Heart left ventricle (tissue), 16 donors: ENCODE measurements around the gene DSCAM. TPM values are rescaled to one million over a fixed set of nuclear protein-coding genes. Genes with fewer than 3 reads are reported as not detected.
"Not testable (repeated sequence)": the region's sequence is repeated elsewhere in the genome, so short reads cannot be mapped to it uniquely, and the experiment has no call there.

Experiments
- ATAC-seq, 4 donors: fragments of 200-7000 bp; cut with Tn5 transposase; one replicate each; pipeline ENCODE4 v1.9.1; 2020 to 2022; ENCODE audit warnings: moderate library complexity in 4 of 4, mild to moderate bottlenecking in 3 of 4, moderate number of reproducible peaks in 1 of 4
- DNase-seq, 5 donors: peaks; one replicate each; pipeline ENCODE4 v3.0.0-alpha.2; 2020
- H3K27ac ChIP-seq, 12 donors: fragments of 200-600 bp; sonication (generic) in 4 of 12; one replicate each; pipeline versions ENCODE4 v1.5.0 to v1.8.0; 2016 to 2022; ENCODE audit warnings: mild to moderate bottlenecking in 2 of 12
- H3K27me3 ChIP-seq, 9 donors: fragments of 200-600 bp; sonication (generic) in 2 of 9; one replicate each; pipeline versions ENCODE4 v1.5.1 to v1.8.0; 2016 to 2022; ENCODE audit warnings: mild to moderate bottlenecking in 3 of 9
- H3K36me3 ChIP-seq, 9 donors: fragments of 200-600 bp; sonication (generic) in 2 of 9; one replicate each; pipeline versions ENCODE4 v1.5.0 to v1.8.0; 2018 to 2022; ENCODE audit warnings: mild to moderate bottlenecking in 2 of 9
- H3K4me1 ChIP-seq, 12 donors: fragments of 200-600 bp; sonication (generic) in 4 of 12; one replicate each; pipeline versions ENCODE4 v1.5.0 to v1.8.0; 2016 to 2022; ENCODE audit warnings: mild to moderate bottlenecking in 3 of 12
- H3K4me3 ChIP-seq, 12 donors: fragments of 200-600 bp; sonication (generic) in 4 of 12; one replicate each; pipeline versions ENCODE4 v1.5.0 to v1.8.0; 2017 to 2022; ENCODE audit warnings: mild to moderate bottlenecking in 9 of 12, moderate library complexity in 4 of 12
- H3K9me3 ChIP-seq, 12 donors: fragments of 200-600 bp; sonication (generic) in 4 of 12; one replicate each; pipeline versions ENCODE4 v1.5.0 to v1.8.0; 2016 to 2022; ENCODE audit warnings: mild to moderate bottlenecking in 1 of 12
- POLR2A ChIP-seq, 2 donors: fragments of 450-650 bp; IDR thresholded peaks; one replicate each; pipeline ENCODE4 v1.6.1; 2017; ENCODE audit warnings: antibody characterized with exemption in 2 of 2, mild to moderate bottlenecking in 2 of 2, moderate library complexity in 2 of 2
- WGBS, 4 donors: extraction: QIAGEN DNeasy Blood & Tissue Kit in 2 of 4; methylation state at CpG; one replicate each; pipeline versions ENCODE4 v1.1.5 to v1.1.7; 2013 to 2018; 5-methylcytosine and 5-hydroxymethylcytosine counted together
- intact Hi-C, 10 donors: fragments of 100-400 bp; cut with DNase I; formaldehyde crosslinking; loops; one replicate each; pipeline versions ENCODE4 v1.11.1 to v1.14.2; 2022
- polyA plus RNA-seq, 2 donors: library from polyadenylated mRNA; stranded (reverse); fragments of 200-250 nt; gene quantifications; one replicate each; pipeline ENCODE4 v1.2.3, GENCODE V29; 2013
- total RNA-seq, 9 donors: library from RNA; depleted of rRNA in 2 of 9; stranded (reverse); fragments of >200 nt in 2 of 9; fragmentation: NEBNext Ultra II Directional in 3 of 9; extraction: Animal tissue kit (Norgen Biotek cat#: 25700) in 3 of 9; gene quantifications; one replicate each; pipeline versions ENCODE4 v1.1.0 to v1.2.4, GENCODE V29; 2016 to 2023
- TF ChIP-seq, protein P1 (sequence below), 12 donors: fragments of 200-600 bp; sonication (generic) in 4 of 12; IDR thresholded peaks; one replicate each; pipeline versions ENCODE4 v1.5.0 to v1.8.0; 2018 to 2022; ENCODE audit warnings: antibody characterized with exemption in 12 of 12, mild to moderate bottlenecking in 5 of 12
- donor health status: ischemic (EF 13 %, LVEDD 7.1; RV severe dilation, severe dysfunction).
- donor health status: healthy with polysubstance abuse.
- donor health status: DM: no; HTN: yes; CAD: no.
- donor health status: DM: no; HTN: no; CAD: no.
- donor health status: ischemic (EF 25% LVEDD 6.9; RV normal size, moderate dysfunction).
- donor health status: ischemic (EF 25% LVEDD 5.7; RV mildly dilated, moderate dysfunction).
- donor health status: healthy.
- donor health status: DM: yes; HTN: yes; CAD: no.
- donor health status: ischemic (EF 35%, LVEDD 5.7; RV mildly dilated, moderate dysfunction).
- donor health status: nonischemic (EF 11% LVEDD 7.7; RV severe dilation, severe dysfunction).
- donor health status: DM: yes; HTN: yes; CAD: no.
- donor health status: PGD.
- donor health status: ischemic (EF 29% LVEDD 5.4; RV normal size, mild dysfunction).
- donor health status: nonischemic (EF 23%, LVEDD 6.1; RV moderate dilation, normal function).

DSCAM gene
- total and polyA plus RNA-seq, 11 donors = 0.03 TPM; not detected in 10

DNA sequence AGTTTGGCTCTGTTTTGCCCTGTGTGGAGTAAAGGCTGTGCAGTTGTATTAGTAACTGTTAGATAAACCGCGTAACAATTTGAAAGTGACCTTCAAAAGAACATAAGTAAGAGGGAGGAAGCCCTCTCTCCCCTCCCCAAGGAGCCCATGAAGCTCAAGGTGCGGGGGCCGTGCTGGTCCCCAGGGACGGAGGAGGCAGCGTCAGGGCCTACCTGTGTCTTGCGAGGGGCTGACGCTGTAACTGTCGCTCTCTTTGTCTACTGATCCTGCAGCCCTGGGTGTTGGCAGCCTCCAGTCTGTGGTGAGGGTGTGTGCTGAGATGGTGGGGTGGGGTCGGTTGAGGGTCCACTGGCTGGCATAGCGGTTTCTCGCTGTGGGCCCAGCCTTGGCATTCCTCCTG lies 803.1 kb downstream of the DSCAM start:
- Histone ChIP-seq H3K27me3 (no peaks in the 10 kb centered on the region), H3K36me3 (no peaks in the 10 kb centered on the region), H3K9me3 (no peaks in the 10 kb centered on the region), H3K27ac (no peak overlapping the region), H3K4me3 (no peak overlapping the region), H3K4me1 (no peaks in the 10 kb centered on the region)
- no peak for ATAC-seq
- intact Hi-C loops = loop anchor here in 5 of 10 donors (2.0 to 10.0 kb wide), 3 partner anchors 77 to 259 kb away; no protein-coding TSS in a partner anchor
- WGBS, 4 donors = 95 to 97% (median 95%) methylated on average over 12 of the region's 12 CpGs
- TF ChIP-seq, protein P1, sequence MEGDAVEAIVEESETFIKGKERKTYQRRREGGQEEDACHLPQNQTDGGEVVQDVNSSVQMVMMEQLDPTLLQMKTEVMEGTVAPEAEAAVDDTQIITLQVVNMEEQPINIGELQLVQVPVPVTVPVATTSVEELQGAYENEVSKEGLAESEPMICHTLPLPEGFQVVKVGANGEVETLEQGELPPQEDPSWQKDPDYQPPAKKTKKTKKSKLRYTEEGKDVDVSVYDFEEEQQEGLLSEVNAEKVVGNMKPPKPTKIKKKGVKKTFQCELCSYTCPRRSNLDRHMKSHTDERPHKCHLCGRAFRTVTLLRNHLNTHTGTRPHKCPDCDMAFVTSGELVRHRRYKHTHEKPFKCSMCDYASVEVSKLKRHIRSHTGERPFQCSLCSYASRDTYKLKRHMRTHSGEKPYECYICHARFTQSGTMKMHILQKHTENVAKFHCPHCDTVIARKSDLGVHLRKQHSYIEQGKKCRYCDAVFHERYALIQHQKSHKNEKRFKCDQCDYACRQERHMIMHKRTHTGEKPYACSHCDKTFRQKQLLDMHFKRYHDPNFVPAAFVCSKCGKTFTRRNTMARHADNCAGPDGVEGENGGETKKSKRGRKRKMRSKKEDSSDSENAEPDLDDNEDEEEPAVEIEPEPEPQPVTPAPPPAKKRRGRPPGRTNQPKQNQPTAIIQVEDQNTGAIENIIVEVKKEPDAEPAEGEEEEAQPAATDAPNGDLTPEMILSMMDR (IDR thresholded peaks at IDR 0.05) = peak in 1 of 12 donors; percentile 1
- TF ChIP-seq POLR2A (IDR thresholded peaks at IDR 0.05) = no peak
- DNase-seq = no peak

DNA sequence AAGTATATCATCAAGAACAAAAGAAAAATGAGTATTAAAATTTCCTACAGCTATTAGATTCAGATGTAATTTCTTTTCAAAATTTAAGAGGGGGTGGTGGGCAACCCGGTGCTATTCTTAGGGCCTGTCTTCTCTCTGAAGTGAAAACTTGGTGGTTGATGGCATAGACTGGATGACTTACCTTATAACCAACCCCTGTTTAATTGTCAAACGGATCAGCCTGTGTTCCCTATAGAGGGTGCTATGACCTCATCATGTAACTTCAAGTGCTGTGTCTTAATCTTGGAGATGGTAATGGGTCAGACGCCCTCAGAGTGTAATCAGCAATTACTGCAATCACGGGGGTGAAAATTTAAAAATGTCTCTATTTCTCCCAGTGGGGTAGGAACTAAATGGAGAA lies 803.5 kb downstream of the DSCAM start:
- WGBS, 4 donors = 49 to 50% (median 49%) methylated on average over 4 of the region's 4 CpGs

DNA sequence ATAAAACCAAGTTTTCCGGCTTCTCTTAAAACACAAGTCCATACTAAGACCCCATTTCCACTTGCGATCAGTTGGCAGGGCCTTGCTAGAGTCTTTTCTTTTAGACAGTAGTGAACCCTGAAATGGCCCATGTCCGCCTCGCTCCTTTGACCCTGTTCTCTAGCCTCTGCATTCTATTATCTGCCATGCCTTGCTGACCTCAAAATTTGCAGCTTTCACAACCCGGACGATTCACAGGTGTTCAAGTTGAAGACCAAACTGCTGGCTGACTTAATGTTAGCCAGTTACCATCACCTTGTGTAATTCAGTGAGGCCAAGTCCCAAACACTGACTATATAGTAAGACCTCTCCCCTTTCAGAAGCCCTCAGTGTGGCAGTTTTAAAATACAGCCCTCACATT lies 805.5 kb downstream of the DSCAM start:
- WGBS, 4 donors = 83 to 95% (median 91%) methylated on average over 6 of the region's 6 CpGs
- intact Hi-C loops = loop anchor here in 4 of 10 donors (5.0 to 10.0 kb wide), 2 partner anchors 81 to 257 kb away; no protein-coding TSS in a partner anchor
- DNase-seq (no peak), ATAC-seq (no peak)
- H3K27ac ChIP-seq = no peak overlapping the region
- no peaks in the 10 kb centered on the region for H3K9me3 ChIP-seq
- H3K4me1 ChIP-seq = no peaks in the 10 kb centered on the region
- no peaks in the 10 kb centered on the region for H3K36me3 ChIP-seq
- H3K27me3 ChIP-seq = no peaks in the 10 kb centered on the region
- TF ChIP-seq POLR2A (IDR thresholded peaks at IDR 0.05) = no peak
- TF ChIP-seq, protein P1 (IDR thresholded peaks at IDR 0.05) = no peak
- no peak overlapping the region for H3K4me3 ChIP-seq

More for the DNA sequence above, 803.5 kb downstream of the DSCAM start:
- H3K4me3 ChIP-seq = no peak overlapping the region
- ATAC-seq (peak in 2 of 4 donors; percentile 52 to 53), DNase-seq (no peak)
- H3K9me3 ChIP-seq = no peaks in the 10 kb centered on the region
- no peaks in the 10 kb centered on the region for H3K4me1 ChIP-seq
- no peaks in the 10 kb centered on the region for H3K27me3 ChIP-seq
- intact Hi-C loops = loop anchor here in 5 of 10 donors (2.0 to 10.0 kb wide), 3 partner anchors 77 to 259 kb away; no protein-coding TSS in a partner anchor
- no peak for TF ChIP-seq POLR2A (IDR thresholded peaks at IDR 0.05)
- TF ChIP-seq, protein P1 (IDR thresholded peaks at IDR 0.05) = peak in 7 of 12 donors; percentile 5 to 28 (median 12)
- H3K36me3 ChIP-seq = no peaks in the 10 kb centered on the region
- no peak overlapping the region for H3K27ac ChIP-seq

DNA sequence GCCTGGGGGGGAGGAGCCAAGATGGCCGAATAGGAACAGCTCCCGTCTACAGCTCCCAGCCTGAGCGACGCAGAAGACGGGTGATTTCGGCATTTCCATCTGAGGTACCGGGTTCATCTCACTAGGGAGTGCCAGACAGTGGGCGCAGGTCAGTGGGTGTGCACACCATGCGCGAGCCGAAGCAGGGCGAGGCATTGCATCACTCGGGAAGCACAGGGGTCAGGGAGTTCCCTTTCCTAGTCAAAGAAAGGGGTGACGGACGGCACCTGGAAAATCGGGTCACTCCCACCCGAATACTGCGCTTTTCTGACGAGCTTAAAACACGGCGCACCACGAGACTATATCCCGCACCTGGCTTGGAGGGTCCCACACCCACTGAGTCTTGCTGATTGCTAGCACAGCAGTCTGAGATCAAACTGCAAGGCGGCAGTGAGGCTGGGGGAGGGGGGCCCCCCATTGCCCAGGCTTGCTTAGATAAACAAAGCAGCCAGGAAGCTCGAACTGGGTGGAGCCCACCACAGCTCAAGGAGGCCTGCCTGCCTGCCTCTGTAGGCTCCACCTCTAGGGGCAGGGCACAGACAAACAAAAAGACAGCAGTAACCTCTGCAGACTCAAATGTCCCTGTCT lies 813.7 kb downstream of the DSCAM start:
- DNase-seq, H3K4me1 ChIP-seq, H3K36me3 ChIP-seq, H3K9me3 ChIP-seq, H3K27me3 ChIP-seq, H3K27ac ChIP-seq, intact Hi-C loops, ATAC-seq, H3K4me3 ChIP-seq: not testable (repeated sequence)
- 77 to 87% (median 82%) methylated on average over 24 to 25 of the region's 25 CpGs for WGBS, 4 donors
